ENCODE data around the gene OR8H3.
"Not testable (repeated sequence)": the region's sequence is repeated elsewhere in the genome, so short reads cannot be mapped to it uniquely, and the experiment has no call there.

Gene OR8H3

GRCh38 chr11:56122073-56122472 is at the start of gene OR8H3:
TSS of gene OR8H3 (plus strand) at chr11:56122373. CDS start at chr11:56122373, 0 bp downstream.
- no peak for DNase-seq

- no peak for DNase-seq
Observed at GRCh38 chr11:56089697-56090096, 32.5 kb upstream of the OR8H3 start.

- no peak for DNase-seq
Observed at GRCh38 chr11:56093008-56093407, 29.2 kb upstream of the OR8H3 start, which contains the start of gene OR8I2. TSS of gene OR8I2 (plus strand) at chr11:56093308. CDS start at chr11:56093308, 0 bp downstream.

- no peak for DNase-seq
Observed at GRCh38 chr11:56103210-56103737, 18.9 kb upstream of the OR8H3 start, which contains the start of gene OR8H2. TSS of gene OR8H2 (plus strand) at chr11:56103687. CDS start at chr11:56105043, 1,356 bp downstream.

- no peak for DNase-seq
Observed at GRCh38 chr11:56140151-56140661, 18.0 kb downstream of the OR8H3 start, which contains the start of gene OR8J3. TSS of gene OR8J3 (minus strand) at chr11:56140201. CDS start at chr11:56137718, 2,483 bp downstream.

- DNase-seq: not testable (repeated sequence)
Observed at GRCh38 chr11:56143681-56144080, 21.5 kb downstream of the OR8H3 start.

GRCh38 chr11:56151376-56151775 is 29.2 kb downstream of the OR8H3 start:
- DNase-seq: no peak

- no peak for DNase-seq
Observed at GRCh38 chr11:56152333-56152732, 30.2 kb downstream of the OR8H3 start.

- DNase-seq: no peak
Observed at GRCh38 chr11:56160217-56160616, 38.0 kb downstream of the OR8H3 start, which contains the start of gene OR8K5. TSS of gene OR8K5 (minus strand) at chr11:56160317. CDS start at chr11:56160317, 0 bp downstream.

GRCh38 chr11:56163804-56164203 is 41.6 kb downstream of the OR8H3 start:
- DNase-seq: no peak

- no peak for DNase-seq
Observed at GRCh38 chr11:56172256-56172830, 50.2 kb downstream of the OR8H3 start.
